ENCODE results near the gene RNU2-63P.
A peak's percentile ranks its signal among the peaks of the same experiment; 100 is the strongest.
"Not testable (repeated sequence)": the region's sequence is repeated elsewhere in the genome, so short reads cannot be mapped to it uniquely, and the experiment has no call there.

Gene RNU2-63P

GRCh38 chr2:88027697-88028389 is 11.5 kb upstream of the RNU2-63P start:
- no peak for DNase-seq

- DNase-seq: no peak
Measured at GRCh38 chr2:88024509-88024908, 8.2 kb upstream of the RNU2-63P start.

- DNase-seq: no peak
Measured at GRCh38 chr2:88022669-88022921, 6.2 kb upstream of the RNU2-63P start.

- no peak for DNase-seq
Measured at GRCh38 chr2:88019985-88020384, 3.6 kb upstream of the RNU2-63P start.

GRCh38 chr2:88018909-88019308 is 2.6 kb upstream of the RNU2-63P start:
- no peak for DNase-seq

GRCh38 chr2:88018077-88018805 is 1.9 kb upstream of the RNU2-63P start:
- DNase-seq: not testable (repeated sequence)

GRCh38 chr2:88017780-88018038 is 1.4 kb upstream of the RNU2-63P start:
- DNase-seq: not testable (repeated sequence)

GRCh38 chr2:88016960-88017779 is 823 bp upstream of the RNU2-63P start:
- peak in 1 of 2 donors; percentile 63 for DNase-seq

GRCh38 chr2:88011011-88011410 is 5.3 kb downstream of the RNU2-63P start:
- no peak for DNase-seq

- DNase-seq: no peak
Measured at GRCh38 chr2:88010136-88010535, 6.2 kb downstream of the RNU2-63P start.

- no peak for DNase-seq
Measured at GRCh38 chr2:88006912-88007439, 9.4 kb downstream of the RNU2-63P start.

GRCh38 chr2:88005776-88006175 is 10.6 kb downstream of the RNU2-63P start:
- no peak for DNase-seq

- no peak for DNase-seq
Measured at GRCh38 chr2:88003074-88003755, 13.1 kb downstream of the RNU2-63P start.

- DNase-seq: no peak
Measured at GRCh38 chr2:88002359-88002707, 14.0 kb downstream of the RNU2-63P start.

- not testable (repeated sequence) for DNase-seq
Measured at GRCh38 chr2:88000474-88000873, 15.9 kb downstream of the RNU2-63P start.

GRCh38 chr2:87996570-87996969 is 19.8 kb downstream of the RNU2-63P start:
- DNase-seq: no peak

- no peak for DNase-seq
Measured at GRCh38 chr2:87995756-87996155, 20.6 kb downstream of the RNU2-63P start.

GRCh38 chr2:87994304-87994850 is 22.0 kb downstream of the RNU2-63P start:
- not testable (repeated sequence) for DNase-seq

GRCh38 chr2:87992569-87992968 is 23.8 kb downstream of the RNU2-63P start:
- not testable (repeated sequence) for DNase-seq

- not testable (repeated sequence) for DNase-seq
Measured at GRCh38 chr2:87987473-87987872, 28.9 kb downstream of the RNU2-63P start.

- DNase-seq: not testable (repeated sequence)
Measured at GRCh38 chr2:87985902-87986301, 30.4 kb downstream of the RNU2-63P start.

- DNase-seq: not testable (repeated sequence)
Measured at GRCh38 chr2:87981182-87981581, 35.2 kb downstream of the RNU2-63P start.

GRCh38 chr2:87972385-87972784 is 44.0 kb downstream of the RNU2-63P start:
- DNase-seq: not testable (repeated sequence)
